Anterior cingulate cortex (tissue), 58 donors: ENCODE measurements around the gene F13B.
"Not testable (repeated sequence)": the region's sequence is repeated elsewhere in the genome, so short reads cannot be mapped to it uniquely, and the experiment has no call there.

Experiments
- DNase-seq, 58 donors: peaks; one replicate each; lab custom pipeline; 2025; lab: John Stamatoyannopoulos, UW

The F13B gene

DNA sequence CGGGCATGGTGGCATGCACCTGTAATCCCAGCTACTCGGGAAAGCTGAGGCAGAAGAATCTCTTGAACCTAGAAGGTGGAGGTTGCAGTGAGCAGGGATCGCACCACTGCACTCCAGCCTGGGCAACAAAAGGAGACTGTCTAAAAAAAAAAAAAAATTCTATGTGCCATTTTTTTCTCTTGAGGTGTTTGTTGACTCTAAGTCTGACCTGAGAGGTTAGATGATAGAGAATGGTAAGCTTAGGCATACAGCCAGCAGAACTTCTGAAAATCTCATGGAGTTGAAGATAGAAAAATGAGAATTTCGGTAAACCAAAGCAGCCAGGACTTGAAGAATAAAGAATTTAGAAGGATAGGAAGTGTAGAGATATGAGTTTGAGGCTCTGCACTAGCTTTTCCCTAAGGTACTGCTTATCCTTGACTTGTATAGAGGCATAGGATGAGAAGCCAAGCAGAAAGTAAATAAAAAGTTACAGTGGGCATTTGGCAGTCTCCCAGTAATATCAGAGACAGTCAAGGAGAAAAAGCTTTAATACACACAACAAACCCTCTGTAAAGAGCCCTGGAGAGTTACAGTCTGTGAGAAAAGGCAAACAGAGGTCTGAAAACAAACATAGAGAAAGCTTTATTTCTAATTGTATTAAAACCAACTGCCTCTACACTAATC, 24.3 kb downstream of the F13B start:
- no peak for DNase-seq

GRCh38 chr1:197041486-197042353, 25.3 kb downstream of the F13B start:
- DNase-seq: no peak

- DNase-seq: no peak
Observed at GRCh38 chr1:197036861-197037260, 30.2 kb downstream of the F13B start.

- DNase-seq: not testable (repeated sequence)
Observed at GRCh38 chr1:197034631-197035339, 32.3 kb downstream of the F13B start.

DNA sequence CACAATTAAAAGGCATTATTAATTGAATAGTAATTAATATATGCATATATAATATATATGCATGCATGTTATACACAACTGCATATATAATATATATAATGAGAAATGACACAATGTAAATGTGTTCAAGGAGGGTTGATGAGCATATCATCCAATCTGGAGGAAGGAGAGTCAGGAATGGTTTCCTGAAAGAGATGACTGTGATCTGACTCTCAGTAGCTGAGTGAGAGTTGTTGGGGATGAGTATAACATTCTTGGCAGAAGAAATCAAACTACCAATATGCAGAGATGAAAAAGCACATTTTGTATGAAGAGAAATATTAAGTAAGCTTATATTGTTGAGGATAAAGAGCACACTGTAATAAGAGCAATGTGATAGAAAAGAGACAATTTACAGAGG, 37.3 kb downstream of the F13B start:
- DNase-seq: no peak

- no peak for DNase-seq
Observed at GRCh38 chr1:197027359-197027758, 39.7 kb downstream of the F13B start.

DNA sequence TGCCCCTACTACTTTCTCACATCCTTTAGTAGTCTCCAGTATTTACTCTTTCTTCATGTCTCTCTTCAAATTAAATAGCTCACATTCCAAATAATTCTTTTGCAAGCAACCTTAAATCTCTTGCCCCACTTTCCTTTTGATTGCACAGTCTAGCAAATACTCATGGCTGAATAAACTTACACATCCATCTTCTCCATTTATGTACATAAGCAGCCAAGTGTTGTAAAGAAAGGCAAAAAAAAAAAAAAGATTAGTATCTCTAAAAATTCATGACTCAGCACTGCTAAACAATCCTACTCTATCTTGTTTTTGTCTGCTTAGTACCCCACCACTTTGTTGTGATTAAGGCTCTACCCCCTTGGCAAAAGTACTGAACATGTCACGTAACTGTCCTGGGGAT, 42.6 kb downstream of the F13B start:
- DNase-seq: no peak

DNA sequence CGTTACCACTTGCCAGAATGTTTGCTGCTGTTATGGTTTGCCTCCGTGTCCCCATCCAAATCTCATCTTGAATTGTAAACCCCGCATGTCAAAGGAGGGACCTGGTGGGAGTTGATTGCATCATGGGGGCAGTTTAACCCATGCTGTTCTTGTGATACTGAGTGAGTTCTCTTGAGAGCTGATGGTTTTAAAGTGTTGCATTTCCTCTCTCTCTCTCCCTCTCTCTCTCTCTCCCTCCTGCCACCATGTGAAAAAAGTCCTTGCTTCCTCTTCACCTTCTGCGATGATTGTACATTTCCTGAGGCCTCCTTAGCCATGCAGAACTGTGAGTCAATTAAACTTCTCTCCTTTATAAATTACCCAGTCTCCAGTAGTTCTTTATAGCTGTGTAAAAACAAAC, 45.3 kb downstream of the F13B start:
- no peak for DNase-seq

DNA sequence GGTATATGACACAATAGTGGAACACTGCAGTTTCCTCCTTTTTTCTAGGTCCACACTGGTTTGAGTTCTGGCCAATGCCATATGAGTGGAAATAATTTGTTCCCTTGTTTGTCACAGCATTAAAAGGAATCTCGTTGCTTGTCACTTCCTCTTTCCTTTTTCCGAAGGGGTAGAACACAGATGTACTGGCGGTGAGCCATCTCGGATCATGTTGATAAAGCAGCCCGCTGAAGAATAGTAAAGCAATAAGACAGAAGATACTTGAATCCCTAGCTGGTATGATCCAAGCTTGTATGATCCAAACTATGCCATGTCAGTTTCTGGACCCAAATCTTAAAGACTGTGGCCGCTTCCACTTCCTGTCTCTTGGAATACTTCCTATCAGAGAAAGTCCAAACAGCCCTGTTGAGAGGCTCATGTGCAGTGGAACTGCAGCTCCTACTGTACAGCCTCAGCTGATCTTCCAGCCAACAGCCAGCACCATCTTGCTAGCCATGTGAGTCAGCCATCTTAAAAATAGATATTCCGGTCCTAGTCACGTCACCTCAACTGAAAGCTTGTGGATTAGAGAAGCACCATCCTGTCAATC, 49.4 kb downstream of the F13B start:
- DNase-seq: no peak

DNA sequence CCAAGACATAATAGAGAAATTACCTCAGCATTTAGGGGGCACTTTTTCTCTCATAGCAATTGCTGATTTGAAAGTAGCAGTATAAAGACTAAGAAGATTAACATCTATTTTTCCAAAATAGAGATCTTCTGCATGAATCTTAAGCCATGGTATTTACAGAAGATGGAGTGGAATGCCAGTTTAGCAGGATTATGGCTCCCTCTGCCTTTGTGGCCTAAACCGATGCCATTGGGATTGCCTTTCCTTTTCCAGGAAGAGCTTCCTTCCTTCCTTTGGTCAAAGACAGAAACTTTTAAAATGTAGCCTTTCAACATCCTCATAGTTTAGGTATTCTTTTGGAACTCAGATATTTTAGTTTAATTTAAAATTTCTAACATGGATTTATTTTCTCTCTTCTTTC, 50.3 kb downstream of the F13B start:
- DNase-seq: no peak

- DNase-seq: no peak
Observed at GRCh38 chr1:197013234-197013633, 53.8 kb downstream of the F13B start.

DNA sequence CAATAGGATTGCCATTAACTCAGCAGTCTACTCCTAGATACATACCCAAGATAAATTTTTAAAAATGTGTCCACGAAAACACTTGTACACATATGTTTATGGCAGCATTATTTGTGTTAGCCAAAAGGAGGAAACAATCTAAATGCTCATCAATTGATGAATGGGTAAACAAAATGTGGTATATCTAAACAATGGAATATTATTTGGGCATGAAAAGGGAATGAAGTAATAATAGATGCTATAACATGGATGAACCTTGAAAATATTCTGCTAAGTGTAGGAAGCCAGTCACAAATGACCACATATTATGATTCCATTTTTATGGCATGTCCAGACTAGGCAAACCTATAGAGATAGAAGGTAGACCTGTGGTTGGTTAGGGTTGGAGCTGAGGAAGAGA, 55.4 kb downstream of the F13B start:
- DNase-seq: no peak

- no peak for DNase-seq
Observed at GRCh38 chr1:197008861-197009260, 58.2 kb downstream of the F13B start.

DNA sequence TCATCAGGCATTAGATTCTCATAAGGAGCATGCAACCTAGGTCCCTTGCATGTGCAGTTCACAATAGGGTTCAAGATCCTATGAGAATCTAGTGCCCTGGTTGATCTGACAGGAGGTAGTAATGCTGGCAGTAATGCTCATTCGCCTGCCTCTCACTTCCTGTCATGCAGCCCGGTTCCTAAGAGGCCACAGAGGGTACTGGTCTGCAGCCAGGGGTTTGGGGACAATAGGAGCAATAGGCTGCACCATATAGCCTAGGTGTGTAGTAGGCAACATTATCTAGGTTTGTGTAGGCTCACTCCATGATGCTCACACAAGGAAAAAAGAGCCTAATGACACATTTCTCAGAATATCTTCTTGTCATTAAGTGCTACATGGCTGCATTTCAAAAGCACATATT, 63.9 kb downstream of the F13B start:
- no peak for DNase-seq

- DNase-seq: no peak
Observed at GRCh38 chr1:197001828-197002227, 65.2 kb downstream of the F13B start.

DNA sequence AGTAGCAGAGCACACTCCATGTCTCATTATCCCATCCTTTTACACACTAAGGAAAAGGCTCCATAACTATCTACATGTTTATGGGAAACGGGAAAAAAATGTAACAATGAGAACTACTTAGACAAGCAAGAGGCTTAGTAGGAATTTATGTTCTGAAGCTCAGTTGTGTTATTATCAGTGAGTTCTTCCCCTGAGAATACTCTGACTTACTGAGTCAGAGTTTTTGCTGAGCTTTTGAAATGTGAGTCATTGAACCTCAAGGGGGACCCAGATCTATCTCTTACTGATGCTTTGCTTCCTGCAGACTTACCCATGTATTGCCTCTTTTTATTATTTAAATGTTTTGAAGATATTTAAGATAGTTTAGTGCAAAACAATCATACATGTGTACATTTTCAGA, 69.6 kb downstream of the F13B start:
- DNase-seq: no peak

DNA sequence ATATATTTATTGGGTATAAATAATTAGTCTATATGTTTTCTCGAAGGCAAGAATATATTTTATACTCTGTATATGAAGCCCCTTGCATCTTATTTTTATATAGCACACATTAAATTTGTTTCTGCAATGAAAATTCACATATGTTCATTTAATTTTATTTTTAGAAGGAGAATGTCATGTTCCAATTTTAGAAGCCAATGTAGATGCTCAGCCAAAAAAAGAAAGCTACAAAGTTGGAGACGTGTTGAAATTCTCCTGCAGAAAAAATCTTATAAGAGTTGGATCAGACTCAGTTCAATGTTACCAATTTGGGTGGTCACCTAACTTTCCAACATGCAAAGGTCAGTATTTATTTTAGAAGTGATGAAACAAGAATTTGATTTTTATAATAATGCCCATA, 73.1 kb downstream of the F13B start:
- DNase-seq: no peak

DNA sequence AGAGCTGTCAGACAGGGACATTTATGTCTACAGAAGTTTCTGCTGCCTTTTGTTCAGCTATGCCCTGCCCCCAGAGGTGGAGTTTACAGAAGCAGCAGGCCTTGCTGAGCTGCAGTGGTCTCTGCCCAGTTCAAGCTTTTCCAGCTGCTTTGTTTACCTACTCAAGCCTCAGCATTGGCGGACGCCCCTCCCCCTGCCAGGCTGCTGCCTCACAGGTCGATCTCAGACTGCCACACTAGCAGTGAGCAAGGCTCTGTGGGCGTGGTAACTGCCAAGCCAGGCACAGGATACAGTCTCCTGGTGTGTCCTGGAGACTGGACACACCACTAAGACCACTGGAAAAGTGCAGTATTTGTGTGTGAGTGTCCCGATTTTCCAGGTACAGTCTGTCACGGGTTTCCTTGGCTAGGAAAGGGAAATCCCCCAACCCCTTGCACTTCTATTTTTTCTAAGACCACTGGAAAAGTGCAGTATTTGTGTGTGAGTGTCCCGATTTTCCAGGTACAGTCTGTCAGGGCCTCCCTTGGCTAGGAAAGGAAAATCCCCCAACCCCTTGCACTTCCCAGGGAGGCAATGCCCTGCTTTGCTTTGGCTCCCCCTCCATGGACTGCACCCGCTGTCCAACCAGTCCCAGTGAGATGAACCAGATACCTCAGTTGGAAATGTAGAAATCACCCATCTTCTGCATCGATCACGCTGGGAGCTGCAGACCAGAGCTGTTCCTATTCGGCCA, 75.0 kb downstream of the F13B start:
- DNase-seq: not testable (repeated sequence)
